NCI-H1417 treated with DMSO at 0.1 percent for 48 hours (cell line): ENCODE measurements around the gene TNS1.

Experiments used
- DNase-seq: peaks from one replicate; lab custom pipeline; 2025; lab: John Stamatoyannopoulos, UW

The TNS1 gene

GRCh38 chr2:217929757-217930707 lies 72.8 kb downstream of the TNS1 start:
- DNase-seq: no peak

- no peak for DNase-seq
Observed at GRCh38 chr2:217929272-217929671, 73.5 kb downstream of the TNS1 start.

GRCh38 chr2:217928324-217929181 lies 74.2 kb downstream of the TNS1 start:
- DNase-seq: no peak

- no peak for DNase-seq
Observed at GRCh38 chr2:217927601-217928323, 75.0 kb downstream of the TNS1 start.

- DNase-seq: no peak
Observed at GRCh38 chr2:217926801-217927200, 76.0 kb downstream of the TNS1 start.

GRCh38 chr2:217924346-217924901 lies 78.4 kb downstream of the TNS1 start:
- no peak for DNase-seq

- no peak for DNase-seq
Observed at GRCh38 chr2:217923007-217923686, 79.6 kb downstream of the TNS1 start.

- no peak for DNase-seq
Observed at GRCh38 chr2:217922101-217923006, 80.4 kb downstream of the TNS1 start.

GRCh38 chr2:217920879-217921603 lies 81.8 kb downstream of the TNS1 start:
- DNase-seq: no peak

GRCh38 chr2:217919781-217920351 lies 82.9 kb downstream of the TNS1 start:
- no peak for DNase-seq

GRCh38 chr2:217919204-217919603 lies 83.6 kb downstream of the TNS1 start:
- no peak for DNase-seq

- no peak for DNase-seq
Observed at GRCh38 chr2:217918308-217919024, 84.3 kb downstream of the TNS1 start.

- no peak for DNase-seq
Observed at GRCh38 chr2:217916504-217917254, 86.1 kb downstream of the TNS1 start.

- DNase-seq: no peak
Observed at GRCh38 chr2:217915706-217916105, 87.1 kb downstream of the TNS1 start.

- DNase-seq: no peak
Observed at GRCh38 chr2:217914878-217915277, 87.9 kb downstream of the TNS1 start.

- no peak for DNase-seq
Observed at GRCh38 chr2:217914078-217914477, 88.7 kb downstream of the TNS1 start.

- DNase-seq: no peak
Observed at GRCh38 chr2:217913436-217913835, 89.4 kb downstream of the TNS1 start.
